ENCODE data around the gene DNM2.

DNM2 gene

GRCh38 chr19:10749435-10750384 lies 31.8 kb downstream of the DNM2 start:
- Histone ChIP-seq H3K9me3 (replicated peaks in 1 of 2; ENCODE audit: control insufficient read depth in 2 of 2, insufficient read depth in 1 of 2, low read depth in 1 of 2, low read length in 2 of 2) (no peaks in the 10 kb centered on the region), H3K14ac (ENCODE audit: low read length) (no peak overlapping the region), H4K8ac (ENCODE audit: low read depth, low read length) (no peak overlapping the region), H4K91ac (ENCODE audit: low read depth, low read length, poor library complexity) (no peak overlapping the region), H2AFZ (ENCODE audit: low read length) (no peak overlapping the region), H3K4ac (ENCODE audit: low read length) (no peak overlapping the region), H2BK15ac (ENCODE audit: low read length) (no peak overlapping the region), H3K27me3 (ENCODE audit: control insufficient read depth in 3 of 3, insufficient read depth in 3 of 3, low read depth in 1 of 3, low read length in 3 of 3) (no peaks in the 10 kb centered on the region), H2BK120ac (ENCODE audit: low read depth, low read length) (no peak overlapping the region), H2AK5ac (ENCODE audit: low read depth, low read length) (no peak overlapping the region), H3K4me1 (ENCODE audit: control insufficient read depth in 2 of 2, insufficient read depth in 1 of 2, low read depth in 1 of 2, low read length in 2 of 2) (no peaks in the 10 kb centered on the region), H3K79me1 (ENCODE audit: low read depth, low read length) (peaks cover 17% of the 10 kb centered on the region), H3K18ac (ENCODE audit: low read length) (no peak overlapping the region), H3K4me2 (ENCODE audit: insufficient read depth, low read length, poor library complexity, severe bottlenecking) (no peak overlapping the region), H3K23ac (ENCODE audit: low read depth, low read length, poor library complexity) (no peak overlapping the region), H3K27ac (replicated peaks; ENCODE audit: low read length) (no peak overlapping the region), H3K9ac (ENCODE audit: low read depth, low read length, poor library complexity) (no peak overlapping the region), H3K4me3 (ENCODE audit: low read length in 2 of 2) (no peak overlapping the region), H2BK12ac (ENCODE audit: low read length) (no peak overlapping the region), H2BK5ac (ENCODE audit: low read length) (peak overlapping the region; percentile 2), H3K36me3 (replicated peaks in 1 of 2; ENCODE audit: control insufficient read depth in 2 of 2, insufficient read depth in 2 of 2, low read length in 2 of 2) (no peaks in the 10 kb centered on the region)
- no CpG with 5 or more reads among the region's 13 CpGs for WGBS, 2 donors (ENCODE audit: extremely low coverage in 2 of 2, insufficient read length in 2 of 2, insufficient replicate concordance in 1 of 2)
- DNase-seq (ENCODE audit: low spot score): no peak

GRCh38 chr19:10751109-10751953 lies 33.5 kb downstream of the DNM2 start:
- H3K4me1 ChIP-seq (ENCODE audit: control insufficient read depth in 2 of 2, insufficient read depth in 1 of 2, low read depth in 1 of 2, low read length in 2 of 2): no peaks in the 10 kb centered on the region
- H2BK15ac ChIP-seq (ENCODE audit: low read length): no peak overlapping the region
- H3K4me3 ChIP-seq (ENCODE audit: low read length in 2 of 2): no peak overlapping the region
- H3K4ac ChIP-seq (ENCODE audit: low read length): no peak overlapping the region
- no peak overlapping the region for H4K8ac ChIP-seq (ENCODE audit: low read depth, low read length)
- H2BK12ac ChIP-seq (ENCODE audit: low read length): no peak overlapping the region
- H2AFZ ChIP-seq (ENCODE audit: low read length): no peak overlapping the region
- H3K36me3 ChIP-seq (replicated peaks in 1 of 2; ENCODE audit: control insufficient read depth in 2 of 2, insufficient read depth in 2 of 2, low read length in 2 of 2): peaks cover 3 to 4% of the 10 kb centered on the region in 2 donors
- H4K91ac ChIP-seq (ENCODE audit: low read depth, low read length, poor library complexity): no peak overlapping the region
- H2AK5ac ChIP-seq (ENCODE audit: low read depth, low read length): no peak overlapping the region
- DNase-seq (ENCODE audit: low spot score): no peak
- no peaks in the 10 kb centered on the region for H3K9me3 ChIP-seq (replicated peaks in 1 of 2; ENCODE audit: control insufficient read depth in 2 of 2, insufficient read depth in 1 of 2, low read depth in 1 of 2, low read length in 2 of 2)
- no peaks in the 10 kb centered on the region for H3K27me3 ChIP-seq (ENCODE audit: control insufficient read depth in 3 of 3, insufficient read depth in 3 of 3, low read depth in 1 of 3, low read length in 3 of 3)
- H3K9ac ChIP-seq (ENCODE audit: low read depth, low read length, poor library complexity): no peak overlapping the region
- no peak overlapping the region for H2BK120ac ChIP-seq (ENCODE audit: low read depth, low read length)
- H3K4me2 ChIP-seq (ENCODE audit: insufficient read depth, low read length, poor library complexity, severe bottlenecking): no peak overlapping the region
- no peak overlapping the region for H3K14ac ChIP-seq (ENCODE audit: low read length)
- peaks cover 17% of the 10 kb centered on the region for H3K79me1 ChIP-seq (ENCODE audit: low read depth, low read length)
- H3K23ac ChIP-seq (ENCODE audit: low read depth, low read length, poor library complexity): no peak overlapping the region
- no peak overlapping the region for H2BK5ac ChIP-seq (ENCODE audit: low read length)
- H3K27ac ChIP-seq (replicated peaks; ENCODE audit: low read length): no peak overlapping the region
- no CpG with 5 or more reads among the region's 21 CpGs for WGBS, 2 donors (ENCODE audit: extremely low coverage in 2 of 2, insufficient read length in 2 of 2, insufficient replicate concordance in 1 of 2)
- no peak overlapping the region for H3K18ac ChIP-seq (ENCODE audit: low read length)

DNA sequence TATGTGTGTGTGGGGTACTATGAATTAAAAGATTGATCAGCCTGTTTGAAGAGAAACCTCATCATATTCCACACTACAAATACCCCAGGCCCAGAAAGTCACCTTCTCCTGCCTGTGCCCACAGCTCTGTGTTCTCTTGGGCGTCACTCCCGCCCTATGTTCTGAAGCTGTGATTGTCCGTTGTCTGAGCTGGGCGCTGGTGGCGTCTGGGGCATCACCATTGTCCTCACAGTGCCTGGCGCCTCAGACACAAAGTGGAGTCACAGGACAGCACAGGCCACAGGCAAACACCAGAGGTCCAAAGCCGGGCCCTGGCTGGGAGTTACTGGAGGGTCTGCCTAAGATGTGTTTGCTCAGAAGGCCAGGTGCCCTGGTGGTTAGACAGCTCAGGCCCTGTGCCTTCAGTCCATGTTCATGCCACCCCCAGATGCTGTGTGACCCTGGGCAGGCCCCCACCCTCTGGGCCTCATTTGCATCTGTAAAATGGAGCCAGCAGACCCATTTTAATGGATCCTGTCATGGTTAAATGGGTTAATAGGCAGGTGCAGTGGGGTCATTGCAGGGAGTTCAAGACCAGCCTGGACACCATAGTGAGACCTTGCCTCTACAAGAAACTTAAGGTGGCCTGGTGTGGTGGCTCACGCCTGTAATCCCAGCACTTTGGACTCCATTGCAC lies 34.5 kb downstream of the DNM2 start:
- Histone ChIP-seq H4K8ac (ENCODE audit: low read depth, low read length) (no peak overlapping the region), H3K9ac (ENCODE audit: low read depth, low read length, poor library complexity) (no peak overlapping the region), H3K27ac (replicated peaks; ENCODE audit: low read length) (no peak overlapping the region), H4K91ac (ENCODE audit: low read depth, low read length, poor library complexity) (no peak overlapping the region), H3K9me3 (replicated peaks in 1 of 2; ENCODE audit: control insufficient read depth in 2 of 2, insufficient read depth in 1 of 2, low read depth in 1 of 2, low read length in 2 of 2) (peaks cover 0 to 2% of the 10 kb centered on the region in 2 donors), H2AK5ac (ENCODE audit: low read depth, low read length) (no peak overlapping the region), H3K4me1 (ENCODE audit: control insufficient read depth in 2 of 2, insufficient read depth in 1 of 2, low read depth in 1 of 2, low read length in 2 of 2) (no peaks in the 10 kb centered on the region), H2BK120ac (ENCODE audit: low read depth, low read length) (no peak overlapping the region), H3K4ac (ENCODE audit: low read length) (no peak overlapping the region), H2BK15ac (ENCODE audit: low read length) (no peak overlapping the region), H2BK12ac (ENCODE audit: low read length) (no peak overlapping the region), H3K23ac (ENCODE audit: low read depth, low read length, poor library complexity) (no peak overlapping the region), H3K4me3 (ENCODE audit: low read length in 2 of 2) (no peak overlapping the region), H3K18ac (ENCODE audit: low read length) (no peak overlapping the region), H3K4me2 (ENCODE audit: insufficient read depth, low read length, poor library complexity, severe bottlenecking) (no peak overlapping the region), H3K79me1 (ENCODE audit: low read depth, low read length) (peaks cover 20% of the 10 kb centered on the region), H2AFZ (ENCODE audit: low read length) (no peak overlapping the region), H3K14ac (ENCODE audit: low read length) (no peak overlapping the region), H3K36me3 (replicated peaks in 1 of 2; ENCODE audit: control insufficient read depth in 2 of 2, insufficient read depth in 2 of 2, low read length in 2 of 2) (peaks cover 3 to 4% of the 10 kb centered on the region in 2 donors), H3K27me3 (ENCODE audit: control insufficient read depth in 3 of 3, insufficient read depth in 3 of 3, low read depth in 1 of 3, low read length in 3 of 3) (no peaks in the 10 kb centered on the region), H2BK5ac (ENCODE audit: low read length) (no peak overlapping the region)
- no CpG with 5 or more reads among the region's 8 CpGs for WGBS, 2 donors (ENCODE audit: extremely low coverage in 2 of 2, insufficient read length in 2 of 2, insufficient replicate concordance in 1 of 2)
- DNase-seq (ENCODE audit: low spot score): no peak

Measured in neuronal stem cell (in vitro differentiated cells).